Measurements from ENCODE around the gene PIM3.

The PIM3 gene

GRCh38 chr22:49969751-49970527 lies 9.4 kb downstream of the PIM3 start:
- no peak for TF ChIP-seq GATA3 (IDR thresholded peaks at IDR 0.05; ENCODE audit: low read depth, low read length)
- no peak for TF ChIP-seq GATA2 (IDR thresholded peaks at IDR 0.05; ENCODE audit: low read depth, low read length)

GRCh38 chr22:49970528-49971231 lies 10.1 kb downstream of the PIM3 start:
- TF ChIP-seq GATA2 (IDR thresholded peaks at IDR 0.05; ENCODE audit: low read depth, low read length): no peak
- TF ChIP-seq GATA3 (IDR thresholded peaks at IDR 0.05; ENCODE audit: low read depth, low read length): no peak

- TF ChIP-seq GATA3 (IDR thresholded peaks at IDR 0.05; ENCODE audit: low read depth, low read length) (no peak), GATA2 (IDR thresholded peaks at IDR 0.05; ENCODE audit: low read depth, low read length) (no peak)
These were observed 10.9 kb downstream of the PIM3 start for GRCh38 chr22:49971232-49972162.

- TF ChIP-seq GATA3 (IDR thresholded peaks at IDR 0.05; ENCODE audit: low read depth, low read length): no peak
- TF ChIP-seq GATA2 (IDR thresholded peaks at IDR 0.05; ENCODE audit: low read depth, low read length): no peak
These were observed 11.8 kb downstream of the PIM3 start for GRCh38 chr22:49972163-49973017.

- no peak for TF ChIP-seq GATA2 (IDR thresholded peaks at IDR 0.05; ENCODE audit: low read depth, low read length)
- no peak for TF ChIP-seq GATA3 (IDR thresholded peaks at IDR 0.05; ENCODE audit: low read depth, low read length)
These were observed 12.7 kb downstream of the PIM3 start for GRCh38 chr22:49973018-49973961.

- TF ChIP-seq GATA2 (IDR thresholded peaks at IDR 0.05; ENCODE audit: low read depth, low read length) (no peak), GATA3 (IDR thresholded peaks at IDR 0.05; ENCODE audit: low read depth, low read length) (no peak)
These were observed 15.2 kb downstream of the PIM3 start for GRCh38 chr22:49975543-49976389.

- TF ChIP-seq GATA3 (IDR thresholded peaks at IDR 0.05; ENCODE audit: low read depth, low read length) (no peak), GATA2 (IDR thresholded peaks at IDR 0.05; ENCODE audit: low read depth, low read length) (no peak)
These were observed 16.0 kb downstream of the PIM3 start for GRCh38 chr22:49976439-49977175.

- TF ChIP-seq GATA3 (IDR thresholded peaks at IDR 0.05; ENCODE audit: low read depth, low read length): no peak
These were observed 17.0 kb downstream of the PIM3 start for GRCh38 chr22:49977578-49977977.

- TF ChIP-seq GATA3 (IDR thresholded peaks at IDR 0.05; ENCODE audit: low read depth, low read length): no peak
- no peak for TF ChIP-seq GATA2 (IDR thresholded peaks at IDR 0.05; ENCODE audit: low read depth, low read length)
These were observed 19.2 kb downstream of the PIM3 start for GRCh38 chr22:49979587-49980264.

All from SH-SY5Y (cell line).